ENCODE measurements around the gene LDLRAD3. TPM values are rescaled to one million over a fixed set of nuclear protein-coding genes. Genes with fewer than 3 reads are reported as not detected.

Gene LDLRAD3
- total RNA-seq, 2 donors from 2014 or later, result 30.8 to 42.5 TPM

DNA sequence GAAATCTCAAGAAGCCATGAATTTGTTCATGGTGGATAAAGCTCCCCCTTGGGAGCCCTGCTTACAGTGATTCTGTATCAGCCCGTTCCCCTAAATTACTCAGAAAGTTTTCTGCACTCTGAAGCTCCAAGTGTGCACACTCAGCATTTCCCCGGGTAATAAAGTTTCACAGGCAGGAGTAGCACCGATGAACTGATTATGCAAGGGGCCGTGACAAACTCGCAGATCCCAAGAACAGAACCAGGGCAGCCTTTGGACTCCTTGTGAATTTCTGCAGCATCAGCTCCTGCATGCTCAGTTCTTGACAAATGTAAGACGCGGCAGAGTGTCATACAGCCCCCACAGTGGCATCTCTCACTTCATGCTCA, 271.8 kb downstream of the LDLRAD3 start:
- 67% methylated on average over 7 of the region's 7 CpGs for WGBS
- H3K27ac ChIP-seq, result no peak overlapping the region
- H3K4me3 ChIP-seq, result no peak overlapping the region
- no peaks in the 10 kb centered on the region for H3K9me3 ChIP-seq
- H3K36me3 ChIP-seq, result no peaks in the 10 kb centered on the region
- H3K4me1 ChIP-seq (replicated peaks), result no peaks in the 10 kb centered on the region
- DNase-seq (ENCODE audit: low spot score), result no peak
- TF ChIP-seq, protein P1, sequence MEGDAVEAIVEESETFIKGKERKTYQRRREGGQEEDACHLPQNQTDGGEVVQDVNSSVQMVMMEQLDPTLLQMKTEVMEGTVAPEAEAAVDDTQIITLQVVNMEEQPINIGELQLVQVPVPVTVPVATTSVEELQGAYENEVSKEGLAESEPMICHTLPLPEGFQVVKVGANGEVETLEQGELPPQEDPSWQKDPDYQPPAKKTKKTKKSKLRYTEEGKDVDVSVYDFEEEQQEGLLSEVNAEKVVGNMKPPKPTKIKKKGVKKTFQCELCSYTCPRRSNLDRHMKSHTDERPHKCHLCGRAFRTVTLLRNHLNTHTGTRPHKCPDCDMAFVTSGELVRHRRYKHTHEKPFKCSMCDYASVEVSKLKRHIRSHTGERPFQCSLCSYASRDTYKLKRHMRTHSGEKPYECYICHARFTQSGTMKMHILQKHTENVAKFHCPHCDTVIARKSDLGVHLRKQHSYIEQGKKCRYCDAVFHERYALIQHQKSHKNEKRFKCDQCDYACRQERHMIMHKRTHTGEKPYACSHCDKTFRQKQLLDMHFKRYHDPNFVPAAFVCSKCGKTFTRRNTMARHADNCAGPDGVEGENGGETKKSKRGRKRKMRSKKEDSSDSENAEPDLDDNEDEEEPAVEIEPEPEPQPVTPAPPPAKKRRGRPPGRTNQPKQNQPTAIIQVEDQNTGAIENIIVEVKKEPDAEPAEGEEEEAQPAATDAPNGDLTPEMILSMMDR (IDR thresholded peaks at IDR 0.05), result no peak
- no peak for TF ChIP-seq POLR2A (IDR thresholded peaks at IDR 0.05)
- TF ChIP-seq POLR2AphosphoS5 (IDR thresholded peaks at IDR 0.05), result no peak
- H3K27me3 ChIP-seq (replicated peaks; ENCODE audit: insufficient read depth), result no peaks in the 10 kb centered on the region
- intact Hi-C loops (cut with DNase I), result no loop called here

DNA sequence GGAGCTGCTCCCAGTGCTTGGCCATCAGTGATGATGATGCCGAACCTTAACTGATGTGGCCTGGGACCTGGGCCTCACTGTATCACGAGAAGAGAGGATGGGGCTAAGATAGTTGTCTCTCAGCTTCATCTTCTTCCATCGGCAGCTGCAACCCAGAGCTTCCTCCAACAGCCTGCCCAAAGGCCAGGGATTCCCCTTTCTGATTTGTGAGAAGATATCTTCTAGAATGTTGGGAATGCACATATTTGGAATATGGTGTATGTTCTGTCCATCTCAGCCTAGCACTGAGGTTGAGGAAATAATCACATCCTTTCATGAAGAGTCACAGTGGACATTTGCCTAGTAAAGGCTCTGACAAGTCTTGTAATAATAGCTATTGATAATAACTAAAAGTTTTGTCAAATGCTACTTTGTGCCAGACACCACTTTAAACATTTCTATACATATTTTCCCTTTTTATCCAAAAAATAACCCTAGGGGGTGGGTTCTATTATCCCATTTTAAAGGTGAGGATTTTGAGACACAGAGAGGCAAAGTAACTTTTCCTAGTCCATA, 272.3 kb downstream of the LDLRAD3 start:
- Histone ChIP-seq H3K36me3 (no peaks in the 10 kb centered on the region), H3K4me3 (no peak overlapping the region), H3K27ac (no peak overlapping the region), H3K4me1 (replicated peaks) (no peaks in the 10 kb centered on the region), H3K27me3 (replicated peaks; ENCODE audit: insufficient read depth) (no peaks in the 10 kb centered on the region), H3K9me3 (no peaks in the 10 kb centered on the region)
- no peak for DNase-seq (ENCODE audit: low spot score)
- intact Hi-C loops (cut with DNase I), result no loop called here
- WGBS, result 87% methylated on average over 3 of the region's 3 CpGs
- TF ChIP-seq, protein P1 (IDR thresholded peaks at IDR 0.05), result no peak
- TF ChIP-seq POLR2A (IDR thresholded peaks at IDR 0.05) (no peak), POLR2AphosphoS5 (IDR thresholded peaks at IDR 0.05) (no peak)

- intact Hi-C loops (cut with DNase I), result no loop called here
- Histone ChIP-seq H3K4me1 (replicated peaks) (no peaks in the 10 kb centered on the region), H3K36me3 (no peaks in the 10 kb centered on the region), H3K4me3 (no peak overlapping the region), H3K27me3 (replicated peaks; ENCODE audit: insufficient read depth) (no peaks in the 10 kb centered on the region), H3K9me3 (no peaks in the 10 kb centered on the region), H3K27ac (no peak overlapping the region)
- TF ChIP-seq POLR2AphosphoS5 (IDR thresholded peaks at IDR 0.05) (no peak), POLR2A (IDR thresholded peaks at IDR 0.05) (no peak)
- TF ChIP-seq, protein P1 (IDR thresholded peaks at IDR 0.05), result no peak
- 98% methylated on average over 4 of the region's 4 CpGs for WGBS
- DNase-seq (ENCODE audit: low spot score), result no peak
Measured at GRCh38 chr11:36218283-36218921, 274.5 kb downstream of the LDLRAD3 start.

DNA sequence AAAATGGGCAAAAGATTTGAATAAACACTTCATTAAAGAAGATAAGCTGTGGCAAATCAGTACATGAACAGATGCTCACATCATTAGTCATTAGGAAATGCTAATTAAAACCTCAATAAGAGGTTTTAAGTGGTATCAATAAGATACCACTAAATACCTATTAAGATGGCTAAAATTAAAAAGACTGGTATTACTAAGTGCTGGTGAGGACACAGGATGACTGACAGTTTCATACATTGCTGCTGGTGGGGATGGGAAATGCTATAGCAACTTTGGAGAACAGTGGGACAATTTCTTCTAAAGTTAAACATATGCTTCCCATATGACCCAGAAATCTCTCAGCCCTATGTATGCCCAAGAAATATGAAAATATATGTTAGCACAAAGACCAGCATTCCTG, 276.1 kb downstream of the LDLRAD3 start:
- TF ChIP-seq POLR2A (IDR thresholded peaks at IDR 0.05) (no peak), POLR2AphosphoS5 (IDR thresholded peaks at IDR 0.05) (no peak)
- TF ChIP-seq, protein P1 (IDR thresholded peaks at IDR 0.05), result no peak
- DNase-seq (ENCODE audit: low spot score), result no peak
- no peaks in the 10 kb centered on the region for H3K27me3 ChIP-seq (replicated peaks; ENCODE audit: insufficient read depth)
- intact Hi-C loops (cut with DNase I), result no loop called here
- H3K4me3 ChIP-seq, result no peak overlapping the region
- H3K36me3 ChIP-seq, result no peaks in the 10 kb centered on the region
- H3K9me3 ChIP-seq, result no peaks in the 10 kb centered on the region
- H3K4me1 ChIP-seq (replicated peaks), result no peaks in the 10 kb centered on the region
- H3K27ac ChIP-seq, result no peak overlapping the region

Measured in prostate gland (tissue), 2 donors.